ENCODE results near the gene DHX40. TPM values are rescaled to one million over a fixed set of nuclear protein-coding genes. Genes with fewer than 3 reads are reported as not detected.
A peak's percentile ranks its signal among the peaks of the same experiment; 100 is the strongest.

DHX40 gene
- total and polyA plus RNA-seq, 2 of the 13 experiments (the other 11 are each of a cell fraction or from before 2014, with no cell fraction given), result 22.2 to 37.0 TPM

DNA sequence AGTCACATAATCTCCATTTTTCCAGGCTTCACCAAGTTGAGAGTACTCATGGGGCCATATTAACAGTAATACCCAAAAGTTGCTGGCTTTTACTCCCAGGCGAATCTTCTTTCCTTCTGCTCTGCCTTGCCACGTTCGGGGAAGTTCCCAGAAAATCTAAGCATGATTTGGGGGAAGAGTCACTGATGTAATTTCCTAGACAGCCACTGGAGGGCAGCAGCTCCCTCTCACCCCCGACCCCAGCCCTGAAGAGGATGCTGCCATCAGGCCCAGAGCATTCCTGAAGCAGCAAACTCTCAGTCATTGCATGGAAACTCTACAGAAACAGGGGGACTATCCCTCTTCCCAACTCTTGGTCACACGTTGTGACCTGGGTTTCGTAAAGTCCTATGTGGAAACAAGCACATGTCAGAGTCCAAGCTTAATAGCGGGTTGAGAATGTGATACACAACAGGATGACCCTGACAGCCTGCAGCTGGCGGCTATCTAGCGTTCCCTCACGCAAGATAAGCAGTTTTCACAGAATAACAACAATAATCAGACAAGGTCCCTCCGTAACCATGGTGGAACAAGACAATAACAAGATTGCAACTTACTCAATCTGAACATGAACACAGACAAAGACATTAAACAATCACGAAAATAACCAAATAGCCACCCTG lies 43.8 kb upstream of the DHX40 start (continued):
- TF ChIP-seq, protein P1, sequence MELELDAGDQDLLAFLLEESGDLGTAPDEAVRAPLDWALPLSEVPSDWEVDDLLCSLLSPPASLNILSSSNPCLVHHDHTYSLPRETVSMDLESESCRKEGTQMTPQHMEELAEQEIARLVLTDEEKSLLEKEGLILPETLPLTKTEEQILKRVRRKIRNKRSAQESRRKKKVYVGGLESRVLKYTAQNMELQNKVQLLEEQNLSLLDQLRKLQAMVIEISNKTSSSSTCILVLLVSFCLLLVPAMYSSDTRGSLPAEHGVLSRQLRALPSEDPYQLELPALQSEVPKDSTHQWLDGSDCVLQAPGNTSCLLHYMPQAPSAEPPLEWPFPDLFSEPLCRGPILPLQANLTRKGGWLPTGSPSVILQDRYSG (CRISPR knock-in tag; IDR thresholded peaks at IDR 0.05), result no peak
- TF ChIP-seq ZFP37 (CRISPR knock-in tag; IDR thresholded peaks at IDR 0.05; ENCODE audit: borderline replicate concordance) (no peak), HNRNPL (IDR thresholded peaks at IDR 0.05; ENCODE audit: low read depth, low read length) (no peak), CBX2 (IDR thresholded peaks at IDR 0.05; ENCODE audit: low read depth, low read length) (no peak), CBX2 (CRISPR knock-in tag; IDR thresholded peaks at IDR 0.05; ENCODE audit: low read depth) (no peak), MIER2 (CRISPR knock-in tag; IDR thresholded peaks at IDR 0.05) (no peak), SIN3A (IDR thresholded peaks at IDR 0.05; ENCODE audit: borderline replicate concordance, low read depth, low read length) (no peak), ZNF292 (CRISPR knock-in tag; IDR thresholded peaks at IDR 0.05; ENCODE audit: borderline replicate concordance, low read depth) (peak; percentile 49; the same call in 1 of the 2 replicates), NFIB (CRISPR knock-in tag; IDR thresholded peaks at IDR 0.05; ENCODE audit: borderline replicate concordance) (no peak), ONECUT2 (CRISPR knock-in tag; IDR thresholded peaks at IDR 0.05) (no peak), MEF2D (CRISPR knock-in tag; IDR thresholded peaks at IDR 0.05) (peak; percentile 46; the same call in 1 of the 2 replicates), ZNF572 (CRISPR knock-in tag; IDR thresholded peaks at IDR 0.05) (no peak), TBL1XR1 (IDR thresholded peaks at IDR 0.05; ENCODE audit: borderline replicate concordance, low read length, partially characterized antibody) (no peak), GATA4 (IDR thresholded peaks at IDR 0.05; ENCODE audit: borderline replicate concordance, low read depth) (no peak), SUZ12 (IDR thresholded peaks at IDR 0.05; ENCODE audit: low read depth, low read length) (no peak), HOXA7 (CRISPR knock-in tag; IDR thresholded peaks at IDR 0.05) (no peak), POLR2G (IDR thresholded peaks at IDR 0.05; ENCODE audit: low read depth, low read length) (no peak), MAFG (CRISPR knock-in tag; IDR thresholded peaks at IDR 0.05) (no peak), ZBTB3 (CRISPR knock-in tag; IDR thresholded peaks at IDR 0.05; ENCODE audit: borderline replicate concordance, low read depth) (no peak)
- TF ChIP-seq, protein P2, sequence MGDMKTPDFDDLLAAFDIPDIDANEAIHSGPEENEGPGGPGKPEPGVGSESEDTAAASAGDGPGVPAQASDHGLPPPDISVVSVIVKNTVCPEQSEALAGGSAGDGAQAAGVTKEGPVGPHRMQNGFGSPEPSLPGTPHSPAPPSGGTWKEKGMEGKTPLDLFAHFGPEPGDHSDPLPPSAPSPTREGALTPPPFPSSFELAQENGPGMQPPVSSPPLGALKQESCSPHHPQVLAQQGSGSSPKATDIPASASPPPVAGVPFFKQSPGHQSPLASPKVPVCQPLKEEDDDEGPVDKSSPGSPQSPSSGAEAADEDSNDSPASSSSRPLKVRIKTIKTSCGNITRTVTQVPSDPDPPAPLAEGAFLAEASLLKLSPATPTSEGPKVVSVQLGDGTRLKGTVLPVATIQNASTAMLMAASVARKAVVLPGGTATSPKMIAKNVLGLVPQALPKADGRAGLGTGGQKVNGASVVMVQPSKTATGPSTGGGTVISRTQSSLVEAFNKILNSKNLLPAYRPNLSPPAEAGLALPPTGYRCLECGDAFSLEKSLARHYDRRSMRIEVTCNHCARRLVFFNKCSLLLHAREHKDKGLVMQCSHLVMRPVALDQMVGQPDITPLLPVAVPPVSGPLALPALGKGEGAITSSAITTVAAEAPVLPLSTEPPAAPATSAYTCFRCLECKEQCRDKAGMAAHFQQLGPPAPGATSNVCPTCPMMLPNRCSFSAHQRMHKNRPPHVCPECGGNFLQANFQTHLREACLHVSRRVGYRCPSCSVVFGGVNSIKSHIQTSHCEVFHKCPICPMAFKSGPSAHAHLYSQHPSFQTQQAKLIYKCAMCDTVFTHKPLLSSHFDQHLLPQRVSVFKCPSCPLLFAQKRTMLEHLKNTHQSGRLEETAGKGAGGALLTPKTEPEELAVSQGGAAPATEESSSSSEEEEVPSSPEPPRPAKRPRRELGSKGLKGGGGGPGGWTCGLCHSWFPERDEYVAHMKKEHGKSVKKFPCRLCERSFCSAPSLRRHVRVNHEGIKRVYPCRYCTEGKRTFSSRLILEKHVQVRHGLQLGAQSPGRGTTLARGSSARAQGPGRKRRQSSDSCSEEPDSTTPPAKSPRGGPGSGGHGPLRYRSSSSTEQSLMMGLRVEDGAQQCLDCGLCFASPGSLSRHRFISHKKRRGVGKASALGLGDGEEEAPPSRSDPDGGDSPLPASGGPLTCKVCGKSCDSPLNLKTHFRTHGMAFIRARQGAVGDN (CRISPR knock-in tag; IDR thresholded peaks at IDR 0.05), result peak; percentile 27; the same call in 1 of the 2 replicates
- TF ChIP-seq, protein P3, sequence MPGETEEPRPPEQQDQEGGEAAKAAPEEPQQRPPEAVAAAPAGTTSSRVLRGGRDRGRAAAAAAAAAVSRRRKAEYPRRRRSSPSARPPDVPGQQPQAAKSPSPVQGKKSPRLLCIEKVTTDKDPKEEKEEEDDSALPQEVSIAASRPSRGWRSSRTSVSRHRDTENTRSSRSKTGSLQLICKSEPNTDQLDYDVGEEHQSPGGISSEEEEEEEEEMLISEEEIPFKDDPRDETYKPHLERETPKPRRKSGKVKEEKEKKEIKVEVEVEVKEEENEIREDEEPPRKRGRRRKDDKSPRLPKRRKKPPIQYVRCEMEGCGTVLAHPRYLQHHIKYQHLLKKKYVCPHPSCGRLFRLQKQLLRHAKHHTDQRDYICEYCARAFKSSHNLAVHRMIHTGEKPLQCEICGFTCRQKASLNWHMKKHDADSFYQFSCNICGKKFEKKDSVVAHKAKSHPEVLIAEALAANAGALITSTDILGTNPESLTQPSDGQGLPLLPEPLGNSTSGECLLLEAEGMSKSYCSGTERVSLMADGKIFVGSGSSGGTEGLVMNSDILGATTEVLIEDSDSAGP (CRISPR knock-in tag; IDR thresholded peaks at IDR 0.05; ENCODE audit: borderline replicate concordance), result no peak
- TF ChIP-seq, protein P4, sequence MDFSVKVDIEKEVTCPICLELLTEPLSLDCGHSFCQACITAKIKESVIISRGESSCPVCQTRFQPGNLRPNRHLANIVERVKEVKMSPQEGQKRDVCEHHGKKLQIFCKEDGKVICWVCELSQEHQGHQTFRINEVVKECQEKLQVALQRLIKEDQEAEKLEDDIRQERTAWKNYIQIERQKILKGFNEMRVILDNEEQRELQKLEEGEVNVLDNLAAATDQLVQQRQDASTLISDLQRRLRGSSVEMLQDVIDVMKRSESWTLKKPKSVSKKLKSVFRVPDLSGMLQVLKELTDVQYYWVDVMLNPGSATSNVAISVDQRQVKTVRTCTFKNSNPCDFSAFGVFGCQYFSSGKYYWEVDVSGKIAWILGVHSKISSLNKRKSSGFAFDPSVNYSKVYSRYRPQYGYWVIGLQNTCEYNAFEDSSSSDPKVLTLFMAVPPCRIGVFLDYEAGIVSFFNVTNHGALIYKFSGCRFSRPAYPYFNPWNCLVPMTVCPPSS (IDR thresholded peaks at IDR 0.05), result no peak
- TF ChIP-seq, protein P5, sequence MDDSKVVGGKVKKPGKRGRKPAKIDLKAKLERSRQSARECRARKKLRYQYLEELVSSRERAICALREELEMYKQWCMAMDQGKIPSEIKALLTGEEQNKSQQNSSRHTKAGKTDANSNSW (CRISPR knock-in tag; IDR thresholded peaks at IDR 0.05; ENCODE audit: borderline replicate concordance), result no peak

All from HepG2 (cell line).